GM19468 (cell line): ENCODE results near the gene MFN2.
A peak's percentile ranks its signal among the peaks of the same experiment; 100 is the strongest.
"Not testable (repeated sequence)": the region's sequence is repeated elsewhere in the genome, so short reads cannot be mapped to it uniquely, and the experiment has no call there.

Experiments used
- ATAC-seq: cut with Tn5 transposase; IDR thresholded peaks from one replicate; pipeline ENCODE4 v1.9.1; 2021; ENCODE audit warnings: mild to moderate bottlenecking, moderate library complexity, moderate number of reproducible peaks; ENCODE audit not compliant: unreplicated experiment; ENCODE audit errors: extremely low read depth

MFN2 gene

GRCh38 chr1:12040457-12041051 lies 60.3 kb downstream of the MFN2 start:
- peak; percentile 79 for ATAC-seq

DNA sequence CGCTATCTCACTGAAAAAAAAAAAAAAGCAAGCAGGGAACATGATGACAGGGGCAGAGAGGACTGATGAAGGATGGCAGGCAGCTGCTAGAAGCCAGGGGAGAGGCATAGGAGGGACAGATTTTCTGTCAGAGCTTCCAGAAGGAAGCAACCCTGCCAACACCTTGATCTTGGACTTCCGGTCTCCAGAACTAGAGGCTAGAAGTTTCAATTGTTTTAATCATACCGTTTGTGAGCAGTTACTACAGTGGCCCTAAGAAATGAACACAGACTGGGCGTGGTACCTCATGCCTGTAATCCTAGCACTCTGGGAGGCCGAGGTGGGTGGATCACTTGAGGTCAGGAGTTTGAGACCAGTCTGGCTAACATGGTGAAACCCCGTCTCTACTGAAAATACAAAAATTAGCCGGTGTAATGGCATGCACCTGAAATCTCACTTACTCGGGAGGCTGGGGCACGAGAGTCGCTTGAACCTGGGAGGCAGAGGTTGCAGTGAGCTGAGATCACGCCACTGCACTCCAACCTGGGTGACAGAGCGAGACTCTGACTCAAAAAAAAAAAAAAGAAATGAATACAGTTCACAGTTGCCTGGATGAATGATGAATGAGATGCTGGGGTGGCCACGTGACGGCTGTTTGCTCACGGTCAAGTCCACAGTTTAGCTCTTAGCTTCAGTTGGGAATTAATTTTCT lies 64.1 kb downstream of the MFN2 start:
- not testable (repeated sequence) for ATAC-seq

- no peak for ATAC-seq
Observed at GRCh38 chr1:12046749-12047119, 66.5 kb downstream of the MFN2 start.

DNA sequence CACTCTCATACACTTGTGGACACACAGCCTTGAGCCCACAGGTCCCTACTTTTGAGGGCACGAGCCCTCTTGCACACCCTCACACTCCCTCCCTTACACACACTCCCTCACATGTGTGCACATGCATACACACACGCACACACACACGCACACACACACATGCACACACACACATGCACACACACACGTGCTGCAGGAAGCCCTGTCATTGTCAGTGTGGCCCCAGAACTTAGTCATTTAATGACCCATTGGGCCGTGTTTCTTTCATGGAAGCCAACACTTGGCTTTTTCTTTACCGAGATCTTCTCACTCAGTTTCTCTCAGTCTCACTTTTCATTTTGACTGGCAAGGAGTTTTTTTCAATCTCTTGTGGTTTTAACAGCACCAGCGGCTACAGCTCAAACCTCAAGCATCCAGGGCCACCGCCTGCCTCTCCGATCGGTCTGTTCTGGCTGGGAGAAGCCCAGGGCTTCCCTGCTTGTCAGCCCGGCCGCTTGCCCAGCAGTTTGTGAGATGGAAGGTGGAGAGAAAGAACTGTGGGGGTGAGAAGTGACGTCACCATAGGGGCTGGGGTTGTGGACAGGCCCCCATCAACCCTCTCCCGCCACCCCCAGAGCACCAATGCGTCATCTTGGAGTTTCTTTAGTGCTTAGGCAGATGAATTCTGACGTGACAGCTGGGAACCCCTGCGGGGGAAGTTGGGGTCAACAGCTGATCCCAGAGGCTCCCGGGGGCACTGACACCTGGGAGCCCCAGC lies 67.1 kb downstream of the MFN2 start:
- ATAC-seq = no peak

- ATAC-seq = no peak
Observed at GRCh38 chr1:12048372-12048771, 68.1 kb downstream of the MFN2 start.

DNA sequence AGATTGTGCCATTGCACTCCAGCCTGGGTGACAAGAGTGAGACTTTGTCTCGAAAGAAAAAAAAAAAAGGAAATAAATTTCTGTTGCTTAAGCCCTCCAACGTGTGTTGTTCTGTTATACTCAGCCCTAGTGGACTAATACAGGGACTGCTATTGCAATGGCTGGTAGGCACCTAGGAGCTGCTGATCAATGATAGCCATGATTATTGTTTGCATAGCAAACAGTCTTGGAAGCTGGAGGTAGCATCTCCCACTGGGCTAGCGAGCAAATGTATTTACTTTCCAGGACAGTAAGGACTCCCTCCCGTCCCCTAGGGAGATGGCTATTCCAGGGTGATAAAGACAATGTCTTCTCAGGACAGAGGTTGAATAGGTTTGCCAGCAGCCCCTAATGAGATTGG lies 69.4 kb downstream of the MFN2 start:
- no peak for ATAC-seq

GRCh38 chr1:12051361-12051760 lies 71.1 kb downstream of the MFN2 start:
- no peak for ATAC-seq

DNA sequence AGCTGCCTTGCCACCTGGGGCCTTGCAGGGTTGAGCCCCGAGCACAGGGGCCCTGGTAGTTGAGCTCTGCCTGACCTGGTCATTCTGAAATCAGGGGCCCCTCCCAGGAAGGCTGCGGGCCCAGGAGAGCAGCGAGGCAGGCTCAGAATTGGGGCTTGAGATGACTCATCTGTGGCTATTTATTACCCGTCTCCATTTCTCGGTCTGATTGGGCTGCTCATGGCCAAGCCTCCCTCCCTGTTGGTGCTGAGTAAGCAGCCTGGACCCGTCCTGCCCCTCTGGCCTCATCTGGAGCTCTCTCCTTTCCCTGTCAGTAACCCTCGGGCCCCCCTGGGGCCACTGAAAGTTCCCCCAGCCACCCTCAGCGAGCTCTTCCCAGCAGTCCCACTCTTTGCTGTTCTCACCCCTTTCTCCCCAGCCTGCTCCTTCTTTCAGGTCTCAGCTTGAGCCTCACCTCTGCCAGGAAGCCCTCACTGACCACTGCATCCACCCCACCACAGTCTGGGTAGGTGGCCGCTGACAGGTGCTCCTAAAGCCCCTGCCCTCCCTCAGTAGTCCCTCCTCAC lies 71.8 kb downstream of the MFN2 start:
- peak; percentile 31 for ATAC-seq

DNA sequence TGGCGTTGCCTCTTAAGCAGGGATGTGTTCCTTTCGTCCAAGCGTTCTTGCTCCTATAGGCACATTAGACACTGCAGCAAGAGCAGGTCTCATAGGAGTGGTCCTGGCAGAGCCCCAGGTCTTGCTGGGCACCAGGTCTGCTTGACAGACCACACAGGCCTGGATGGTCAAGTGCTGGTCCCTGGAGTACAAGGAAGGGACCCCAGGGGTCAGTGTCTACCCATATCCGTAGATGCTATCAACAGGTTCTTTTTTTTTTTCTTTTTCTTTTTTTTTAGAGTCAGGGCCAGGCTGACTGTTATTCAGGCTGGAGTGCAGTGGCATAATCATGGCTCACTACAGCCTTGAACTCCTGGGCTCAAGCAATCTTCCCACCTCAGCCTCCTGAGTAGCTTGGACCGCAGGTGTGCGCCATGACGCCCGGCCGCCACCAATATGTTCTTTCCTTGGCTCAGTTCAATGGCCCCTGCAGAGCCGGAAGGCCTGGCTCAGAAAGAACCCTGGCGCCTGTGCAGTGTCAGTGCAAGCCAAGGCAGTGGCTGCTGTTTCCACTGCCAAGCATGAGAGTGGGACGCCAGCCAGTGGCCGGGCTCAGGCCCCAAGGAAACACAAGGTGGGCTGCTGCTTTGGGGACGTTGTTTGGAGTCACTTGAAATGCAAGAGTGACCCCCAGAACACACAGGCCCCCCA lies 72.9 kb downstream of the MFN2 start:
- ATAC-seq = no peak

GRCh38 chr1:12053752-12054548 lies 73.7 kb downstream of the MFN2 start:
- no peak for ATAC-seq

DNA sequence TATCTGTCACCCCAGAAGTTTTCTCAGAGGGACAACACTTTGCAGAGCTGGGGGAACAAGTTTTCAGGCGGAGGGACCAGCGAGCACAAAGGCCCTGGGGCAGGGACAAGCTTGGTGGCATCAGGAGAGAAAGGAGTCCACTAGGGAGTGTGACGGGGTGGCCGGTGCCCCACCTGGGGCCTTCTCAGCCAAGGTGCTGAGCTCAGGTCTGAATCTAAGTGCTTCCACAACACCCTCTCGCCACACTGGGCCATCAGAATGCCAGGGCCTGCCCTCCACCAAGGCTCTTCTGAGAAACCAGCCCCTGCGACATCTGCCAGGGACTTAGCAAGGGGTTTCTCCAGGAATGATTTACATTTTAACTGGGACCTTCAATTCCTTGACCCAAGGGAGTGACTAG lies 75.0 kb downstream of the MFN2 start:
- ATAC-seq = no peak

- no peak for ATAC-seq
Observed at GRCh38 chr1:12056331-12056841, 76.1 kb downstream of the MFN2 start.

DNA sequence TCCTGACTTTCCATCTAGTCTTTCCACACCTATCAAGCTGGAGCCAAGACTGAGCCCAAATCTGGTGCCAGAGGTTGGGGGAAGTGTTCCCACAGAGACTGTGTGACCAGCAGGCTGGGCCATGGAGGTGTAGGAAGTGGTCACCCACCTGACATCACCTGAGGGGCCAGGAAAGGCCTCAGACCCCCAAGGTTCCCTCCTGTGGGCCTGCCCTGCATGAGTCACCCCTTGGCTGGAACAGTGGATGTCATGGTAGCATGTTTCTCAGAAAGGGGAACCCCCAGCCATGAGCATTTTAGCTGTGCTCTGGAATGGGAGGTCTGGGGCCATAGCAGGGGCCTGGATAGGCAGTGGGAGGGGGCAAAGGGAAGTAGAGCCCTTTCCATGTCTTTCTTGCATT lies 77.1 kb downstream of the MFN2 start:
- no peak for ATAC-seq

DNA sequence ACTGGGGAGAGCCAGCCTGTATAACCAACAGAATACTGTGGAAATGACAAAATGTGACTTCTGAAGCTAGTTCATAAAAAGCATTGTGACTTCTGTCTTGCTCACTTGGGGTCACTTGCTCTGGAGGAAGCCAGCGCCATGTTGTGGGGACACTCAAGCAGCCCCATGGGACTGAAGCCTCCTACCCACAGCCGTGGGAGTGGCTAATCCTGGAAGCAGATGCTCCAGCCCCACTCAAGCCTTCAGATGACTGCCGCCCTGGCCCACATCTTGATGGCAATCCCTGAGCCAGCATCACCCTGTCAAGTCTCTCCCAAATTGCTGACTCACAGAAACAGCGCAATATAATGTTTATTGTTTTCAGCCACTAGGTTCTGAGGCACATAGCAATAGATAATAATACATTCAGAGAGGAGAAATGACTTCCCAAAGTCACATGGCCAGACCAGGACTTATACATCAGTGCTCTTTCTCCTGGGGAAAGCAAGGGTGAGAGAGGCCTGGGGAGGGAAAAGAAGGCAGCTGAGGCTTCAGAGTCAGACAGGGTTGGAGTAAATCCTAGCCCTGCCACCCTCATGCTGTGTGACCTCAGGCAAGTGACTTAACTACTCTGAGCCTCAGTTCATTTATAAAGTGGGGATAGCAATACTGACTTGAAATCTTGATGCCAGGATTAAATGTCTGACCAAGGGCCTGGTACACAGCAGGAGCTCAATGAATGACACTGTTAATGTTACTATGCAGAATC lies 77.9 kb downstream of the MFN2 start:
- no peak for ATAC-seq

DNA sequence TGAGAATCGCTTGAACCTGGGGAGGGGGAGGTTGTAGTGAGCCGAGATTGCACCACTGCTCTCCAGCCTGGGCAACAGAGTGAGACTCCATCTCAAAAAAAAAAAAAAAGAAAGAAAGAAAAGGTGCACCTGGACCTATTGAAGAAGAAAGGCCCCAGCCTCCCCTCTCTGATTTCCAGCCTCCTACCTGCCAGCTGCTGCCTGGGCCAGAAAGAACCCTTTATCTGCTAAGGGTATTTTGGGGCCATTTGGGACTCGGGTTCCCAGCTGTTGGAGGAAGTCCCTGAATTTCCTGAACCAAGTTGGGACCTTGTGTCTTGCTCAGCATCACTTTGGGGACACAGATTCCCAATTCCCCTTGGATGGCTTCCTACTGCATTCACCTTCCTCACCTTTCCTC lies 79.0 kb downstream of the MFN2 start:
- no peak for ATAC-seq

- no peak for ATAC-seq
Observed at GRCh38 chr1:12059722-12060464, 79.6 kb downstream of the MFN2 start.

GRCh38 chr1:12060500-12060899 lies 80.3 kb downstream of the MFN2 start:
- ATAC-seq = no peak
